GM23338 (cell line): Measurements from ENCODE around the gene TSPEAR. TPM values are rescaled to one million over a fixed set of nuclear protein-coding genes. Genes with fewer than 3 reads are reported as not detected.
A peak's percentile ranks its signal among the peaks of the same experiment; 100 is the strongest.

ENCODE experiments used
- ATAC-seq: fragments of 200-7000 bp; cut with Tn5 transposase; 3 replicates; pipeline ENCODE4 v1.9.1; 2020
- DNase-seq: peaks from one replicate; pipeline ENCODE4 v3.0.0-alpha.2; 2015; ENCODE audit warnings: low spot score
- H2AFZ ChIP-seq: fragments of 200-600 bp; sonication (generic); 2 replicates; pipeline ENCODE4 v1.8.0; 2016; ENCODE audit warnings: antibody characterized with exemption, mild to moderate bottlenecking, moderate library complexity
- H3F3A ChIP-seq: fragments of 200-600 bp; sonication (generic); replicated peaks from 2 replicates; pipeline ENCODE4 v1.8.0; 2017; ENCODE audit warnings: antibody characterized with exemption, mixed run types, low read depth
- H3K27ac ChIP-seq: fragments of 200-600 bp; sonication (generic); 2 replicates; pipeline ENCODE4 v1.6.1; 2016; ENCODE audit warnings: low read depth
- H3K27me3 ChIP-seq: fragments of 200-600 bp; sonication (generic); 2 replicates; pipeline ENCODE4 v1.8.0; 2016; ENCODE audit warnings: mild to moderate bottlenecking, mixed run types, moderate library complexity; ENCODE audit not compliant: insufficient read depth
- H3K36me3 ChIP-seq: fragments of 200-600 bp; sonication (generic); 2 replicates; pipeline ENCODE4 v1.8.0; 2016; ENCODE audit warnings: mild to moderate bottlenecking; ENCODE audit not compliant: insufficient read depth
- H3K4me1 ChIP-seq: fragments of 200-600 bp; sonication (generic); 2 replicates; pipeline ENCODE4 v1.8.0; 2016; ENCODE audit warnings: mild to moderate bottlenecking, moderate library complexity; ENCODE audit not compliant: insufficient read depth
- H3K4me2 ChIP-seq: fragments of 200-600 bp; sonication (generic); 2 replicates; pipeline ENCODE4 v1.7.1; 2017; ENCODE audit warnings: mixed run types
- H3K4me3 ChIP-seq: fragments of 200-600 bp; sonication (generic); 2 replicates; pipeline ENCODE4 v1.6.1; 2016; ENCODE audit warnings: mixed run types
- H3K79me2 ChIP-seq: fragments of 200-600 bp; sonication (generic); replicated peaks from 2 replicates; pipeline ENCODE4 v1.8.0; 2017; ENCODE audit warnings: mild to moderate bottlenecking; ENCODE audit not compliant: insufficient read depth
- H3K9me2 ChIP-seq: fragments of 200-600 bp; sonication (generic); 2 replicates; pipeline ENCODE4 v1.8.0; 2017; ENCODE audit not compliant: insufficient read depth
- H4K20me1 ChIP-seq: fragments of 200-600 bp; sonication (generic); replicated peaks from 2 replicates; pipeline ENCODE4 v1.8.0; 2017; ENCODE audit warnings: mild to moderate bottlenecking; ENCODE audit not compliant: insufficient read depth
- H3K27ac Mint-ChIP-seq: 2 replicates; pipeline ENCODE4 v1.8.0; 2020; ENCODE audit warnings: inconsistent platforms, mild to moderate bottlenecking, moderate library complexity, mixed read lengths
- H3K27me3 Mint-ChIP-seq: 3 replicates; pipeline ENCODE4 v1.8.0; 2022; ENCODE audit warnings: low read depth, mild to moderate bottlenecking, moderate library complexity, mixed read lengths, inconsistent platforms; ENCODE audit not compliant: insufficient read depth, poor library complexity
- H3K36me3 Mint-ChIP-seq: 3 replicates; pipeline ENCODE4 v1.8.0; 2021; ENCODE audit warnings: low read depth, mild to moderate bottlenecking, inconsistent platforms, moderate library complexity, mixed read lengths
- H3K4me1 Mint-ChIP-seq: 3 replicates; pipeline ENCODE4 v1.8.0; 2020; ENCODE audit warnings: mild to moderate bottlenecking, inconsistent platforms, mixed read lengths
- H3K4me3 Mint-ChIP-seq: 3 replicates; pipeline ENCODE4 v1.8.0; 2021; ENCODE audit warnings: moderate library complexity, mild to moderate bottlenecking, inconsistent platforms, mixed read lengths
- H3K9me3 Mint-ChIP-seq: 3 replicates; pipeline ENCODE4 v1.8.0; 2020; ENCODE audit warnings: moderate library complexity, mild to moderate bottlenecking, inconsistent platforms, mixed read lengths
- CREB1 ChIP-seq: fragments of 250-450 bp; sonication (Bioruptor Pico); IDR thresholded peaks from 2 replicates; pipeline ENCODE4 v1.5.0; 2020; ENCODE audit warnings: low read depth, mild to moderate bottlenecking, moderate library complexity
- ETS1 ChIP-seq: IDR thresholded peaks from 2 replicates; pipeline ENCODE4 v1.6.1; 2016; ENCODE audit warnings: antibody characterized with exemption
- EZH2 ChIP-seq: fragments of 200-600 bp; sonication (generic); IDR thresholded peaks from one replicate; pipeline ENCODE4 v1.8.0; 2017; ENCODE audit warnings: antibody characterized with exemption, mild to moderate bottlenecking, low read depth; ENCODE audit not compliant: unreplicated experiment
- EZH2phosphoT487 ChIP-seq: fragments of 200-600 bp; sonication (generic); IDR thresholded peaks from one replicate; pipeline ENCODE4 v1.8.1; 2018; ENCODE audit warnings: antibody characterized with exemption; ENCODE audit not compliant: unreplicated experiment
- JUNB ChIP-seq: IDR thresholded peaks from one replicate; pipeline ENCODE4 v1.6.1; 2016; ENCODE audit warnings: antibody characterized with exemption; ENCODE audit not compliant: unreplicated experiment
- NANOG ChIP-seq: IDR thresholded peaks from 2 replicates; pipeline ENCODE4 v1.6.1; 2016; ENCODE audit warnings: antibody characterized with exemption, borderline replicate concordance
- POLR2AphosphoS5 ChIP-seq: IDR thresholded peaks from 2 replicates; pipeline ENCODE4 v1.6.1; 2016; ENCODE audit warnings: antibody characterized with exemption, low read depth
- STAT1 ChIP-seq: IDR thresholded peaks from one replicate; pipeline ENCODE4 v1.6.1; 2016; ENCODE audit warnings: antibody characterized with exemption; ENCODE audit not compliant: unreplicated experiment
- ZNF114 ChIP-seq: fragments of 250-450 bp; sonication (Bioruptor Pico); IDR thresholded peaks from 2 replicates; pipeline ENCODE4 v1.5.0; 2020; ENCODE audit warnings: mild to moderate bottlenecking, moderate library complexity
- ZNF331 ChIP-seq: fragments of 250-450 bp; sonication (Bioruptor Pico); IDR thresholded peaks from 2 replicates; pipeline ENCODE4 v1.5.0; 2020; ENCODE audit warnings: low read depth, mild to moderate bottlenecking, moderate library complexity
- ZNF462 ChIP-seq: fragments of 250-450 bp; sonication (Bioruptor Pico); IDR thresholded peaks from 2 replicates; pipeline ENCODE4 v1.5.0; 2020; ENCODE audit warnings: mild to moderate bottlenecking, moderate library complexity
- polyA plus RNA-seq: library from polyadenylated mRNA; unstranded; fragments of >200 nt; fragmentation: Nextera tagmentation; extraction: Ambion mirVana; gene quantifications from 2 replicates; pipeline ENCODE4 v1.2.1, GENCODE V29; 2016
- total RNA-seq: library from RNA; depleted of rRNA; stranded (reverse); fragments of >200 nt; shearing (Covaris generic); gene quantifications from 2 replicates; pipeline ENCODE4 v1.2.3, GENCODE V29; 2014
- TF ChIP-seq, protein P1 (sequence below): IDR thresholded peaks from one replicate; pipeline ENCODE4 v1.6.1; 2018; ENCODE audit warnings: antibody characterized with exemption; ENCODE audit not compliant: unreplicated experiment
- TF ChIP-seq, protein P2 (sequence below), 2 experiments: fragments of 200-600 bp in 1 of 2; sonication (generic) in 1 of 2; conservative IDR thresholded peaks; 2 replicates each; pipeline versions ENCODE4 v1.5.1 to v1.6.1; 2016 to 2017; ENCODE audit warnings: antibody characterized with exemption in 2 of 2, low read depth in 2 of 2, mild to moderate bottlenecking in 2 of 2, moderate library complexity in 1 of 2

The TSPEAR gene
- total and polyA plus RNA-seq, 2 experiments from 2014 or later: 0.35 to 0.92 TPM

DNA sequence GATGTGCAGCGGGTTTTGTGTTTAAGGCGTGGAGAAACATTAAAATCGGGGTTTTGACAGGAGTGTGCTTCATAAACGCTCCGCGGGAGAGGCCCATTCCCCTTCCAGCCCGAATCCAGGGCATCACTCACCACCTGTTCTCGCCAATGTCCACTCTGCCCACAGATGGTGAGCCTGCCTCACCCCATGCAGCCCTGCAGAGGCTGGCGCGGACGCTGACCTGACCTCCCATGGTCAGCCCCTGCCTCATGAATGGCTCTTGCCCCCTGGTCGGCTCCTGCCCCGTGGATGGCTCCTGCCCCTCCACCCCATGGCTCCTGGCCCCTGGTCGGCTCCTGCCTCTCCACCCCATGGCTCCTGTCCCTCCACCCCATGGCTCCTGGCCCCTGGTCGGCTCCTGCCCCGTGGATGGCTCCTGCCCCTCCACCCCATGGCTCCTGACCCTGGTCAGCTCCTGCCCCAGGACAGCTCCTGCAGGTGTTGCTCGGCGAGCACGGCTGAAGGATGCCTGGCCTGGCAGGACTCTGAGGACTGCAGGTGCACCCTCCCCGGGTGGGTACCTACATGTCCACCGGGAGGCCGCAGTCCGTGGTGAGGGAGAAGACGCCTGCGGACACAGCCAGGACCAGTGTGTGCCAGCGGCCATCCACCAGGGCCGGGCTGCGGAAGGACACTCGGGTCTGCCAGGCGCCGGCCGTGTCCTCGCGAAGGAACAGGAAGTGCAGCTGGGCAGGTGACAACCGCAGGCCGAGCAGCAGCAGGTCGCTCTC lies 178.1 kb downstream of the TSPEAR start:
- H3K4me2 ChIP-seq: no peak overlapping the region
- no peaks in the 10 kb centered on the region for H4K20me1 ChIP-seq
- peaks cover 4% of the 10 kb centered on the region; the same call in 1 of the 3 replicates for H3K9me3 Mint-ChIP-seq
- no peaks in the 10 kb centered on the region for H3K4me1 ChIP-seq
- peaks cover 3% of the 10 kb centered on the region; the same call in 2 of the 3 replicates for H3K4me1 Mint-ChIP-seq
- DNase-seq (no peak), ATAC-seq (peak; percentile 19)
- TF ChIP-seq EZH2 (no peak), JUNB (no peak), POLR2AphosphoS5 (no peak), NANOG (no peak), CREB1 (CRISPR knock-in tag) (no peak), ZNF331 (CRISPR knock-in tag) (no peak), STAT1 (no peak), ZNF114 (no peak), ETS1 (no peak), EZH2phosphoT487 (no peak), ZNF462 (CRISPR knock-in tag) (no peak)
- TF ChIP-seq, protein P1, sequence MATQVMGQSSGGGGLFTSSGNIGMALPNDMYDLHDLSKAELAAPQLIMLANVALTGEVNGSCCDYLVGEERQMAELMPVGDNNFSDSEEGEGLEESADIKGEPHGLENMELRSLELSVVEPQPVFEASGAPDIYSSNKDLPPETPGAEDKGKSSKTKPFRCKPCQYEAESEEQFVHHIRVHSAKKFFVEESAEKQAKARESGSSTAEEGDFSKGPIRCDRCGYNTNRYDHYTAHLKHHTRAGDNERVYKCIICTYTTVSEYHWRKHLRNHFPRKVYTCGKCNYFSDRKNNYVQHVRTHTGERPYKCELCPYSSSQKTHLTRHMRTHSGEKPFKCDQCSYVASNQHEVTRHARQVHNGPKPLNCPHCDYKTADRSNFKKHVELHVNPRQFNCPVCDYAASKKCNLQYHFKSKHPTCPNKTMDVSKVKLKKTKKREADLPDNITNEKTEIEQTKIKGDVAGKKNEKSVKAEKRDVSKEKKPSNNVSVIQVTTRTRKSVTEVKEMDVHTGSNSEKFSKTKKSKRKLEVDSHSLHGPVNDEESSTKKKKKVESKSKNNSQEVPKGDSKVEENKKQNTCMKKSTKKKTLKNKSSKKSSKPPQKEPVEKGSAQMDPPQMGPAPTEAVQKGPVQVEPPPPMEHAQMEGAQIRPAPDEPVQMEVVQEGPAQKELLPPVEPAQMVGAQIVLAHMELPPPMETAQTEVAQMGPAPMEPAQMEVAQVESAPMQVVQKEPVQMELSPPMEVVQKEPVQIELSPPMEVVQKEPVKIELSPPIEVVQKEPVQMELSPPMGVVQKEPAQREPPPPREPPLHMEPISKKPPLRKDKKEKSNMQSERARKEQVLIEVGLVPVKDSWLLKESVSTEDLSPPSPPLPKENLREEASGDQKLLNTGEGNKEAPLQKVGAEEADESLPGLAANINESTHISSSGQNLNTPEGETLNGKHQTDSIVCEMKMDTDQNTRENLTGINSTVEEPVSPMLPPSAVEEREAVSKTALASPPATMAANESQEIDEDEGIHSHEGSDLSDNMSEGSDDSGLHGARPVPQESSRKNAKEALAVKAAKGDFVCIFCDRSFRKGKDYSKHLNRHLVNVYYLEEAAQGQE: no peak
- TF ChIP-seq, protein P2, sequence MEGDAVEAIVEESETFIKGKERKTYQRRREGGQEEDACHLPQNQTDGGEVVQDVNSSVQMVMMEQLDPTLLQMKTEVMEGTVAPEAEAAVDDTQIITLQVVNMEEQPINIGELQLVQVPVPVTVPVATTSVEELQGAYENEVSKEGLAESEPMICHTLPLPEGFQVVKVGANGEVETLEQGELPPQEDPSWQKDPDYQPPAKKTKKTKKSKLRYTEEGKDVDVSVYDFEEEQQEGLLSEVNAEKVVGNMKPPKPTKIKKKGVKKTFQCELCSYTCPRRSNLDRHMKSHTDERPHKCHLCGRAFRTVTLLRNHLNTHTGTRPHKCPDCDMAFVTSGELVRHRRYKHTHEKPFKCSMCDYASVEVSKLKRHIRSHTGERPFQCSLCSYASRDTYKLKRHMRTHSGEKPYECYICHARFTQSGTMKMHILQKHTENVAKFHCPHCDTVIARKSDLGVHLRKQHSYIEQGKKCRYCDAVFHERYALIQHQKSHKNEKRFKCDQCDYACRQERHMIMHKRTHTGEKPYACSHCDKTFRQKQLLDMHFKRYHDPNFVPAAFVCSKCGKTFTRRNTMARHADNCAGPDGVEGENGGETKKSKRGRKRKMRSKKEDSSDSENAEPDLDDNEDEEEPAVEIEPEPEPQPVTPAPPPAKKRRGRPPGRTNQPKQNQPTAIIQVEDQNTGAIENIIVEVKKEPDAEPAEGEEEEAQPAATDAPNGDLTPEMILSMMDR (conservative IDR thresholded peaks at IDR 0.05; ENCODE audit: low read depth in 2 of 2): no peak
- no peaks in the 10 kb centered on the region for H3K9me2 ChIP-seq
- no peaks in the 10 kb centered on the region for H3K36me3 ChIP-seq
- H3F3A ChIP-seq: no peaks in the 10 kb centered on the region
- H3K36me3 Mint-ChIP-seq: no peaks in the 10 kb centered on the region
- no peak overlapping the region for H3K4me3 Mint-ChIP-seq
- H2AFZ ChIP-seq: no peak overlapping the region
- H3K27me3 ChIP-seq: no peaks in the 10 kb centered on the region
- H3K27ac ChIP-seq: no peak overlapping the region
- H3K27ac Mint-ChIP-seq: no peak overlapping the region; the same call in 1 of the 2 replicates
- no peak overlapping the region for H3K4me3 ChIP-seq
- no peaks in the 10 kb centered on the region for H3K79me2 ChIP-seq
- peaks cover 6% of the 10 kb centered on the region for H3K27me3 Mint-ChIP-seq
